ENCODE results near the gene DONSON. TPM values are rescaled to one million over a fixed set of nuclear protein-coding genes. Genes with fewer than 3 reads are reported as not detected.

The DONSON gene
- total RNA-seq, 1 donor from 2014 or later: 9.2 TPM

DNA sequence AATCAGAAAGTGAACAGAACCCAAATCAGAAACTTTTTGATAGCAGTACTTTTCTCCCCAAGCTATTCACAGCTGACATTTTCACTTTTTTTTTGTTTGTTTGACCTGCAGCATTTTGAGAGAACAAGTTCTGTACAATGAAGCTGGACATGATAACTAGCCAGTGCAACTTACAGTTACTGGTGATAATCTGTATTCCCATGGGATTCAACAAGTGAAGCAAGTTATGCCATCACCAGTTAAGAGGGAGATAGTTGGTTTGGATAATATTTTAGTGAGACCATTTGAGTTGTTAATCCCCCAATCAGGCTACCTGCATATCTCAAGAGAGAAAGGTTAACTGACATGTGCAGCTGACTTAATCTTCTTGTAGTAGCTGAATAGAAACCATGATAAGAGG, 27.5 kb downstream of the DONSON start:
- DNase-seq: no peak

- DNase-seq: no peak
These were observed 28.7 kb downstream of the DONSON start for GRCh38 chr21:33559813-33560212.

DNA sequence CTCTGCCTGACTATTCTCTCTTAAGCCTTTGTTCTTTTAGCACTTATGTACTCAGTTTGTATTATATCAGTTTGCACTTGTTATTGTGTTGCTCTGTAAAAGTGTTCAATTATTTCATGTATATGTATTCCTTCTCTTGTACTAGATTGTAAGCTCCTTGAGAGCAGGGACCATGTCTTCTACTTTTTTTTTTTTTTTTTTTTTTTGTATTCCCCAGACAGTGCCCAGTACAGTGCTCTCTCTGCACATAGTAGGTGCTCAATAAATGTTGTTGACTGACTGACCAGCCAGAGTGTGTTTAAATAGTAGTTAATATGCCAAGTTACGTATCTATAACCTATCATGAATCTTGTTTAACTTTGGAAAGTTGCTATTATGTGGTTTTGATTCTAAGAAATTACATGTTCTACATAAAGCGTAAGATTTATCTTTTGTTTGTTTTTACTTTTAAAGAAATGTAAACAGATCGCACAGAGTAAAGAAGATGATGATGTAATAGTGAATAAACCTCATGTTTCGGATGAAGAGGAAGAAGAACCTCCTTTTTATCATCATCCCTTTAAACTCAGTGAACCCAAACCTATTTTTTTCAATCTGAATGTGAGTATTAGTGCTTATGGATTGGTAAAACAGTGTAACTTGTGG, 29.6 kb downstream of the DONSON start:
- no peak for DNase-seq

DNA sequence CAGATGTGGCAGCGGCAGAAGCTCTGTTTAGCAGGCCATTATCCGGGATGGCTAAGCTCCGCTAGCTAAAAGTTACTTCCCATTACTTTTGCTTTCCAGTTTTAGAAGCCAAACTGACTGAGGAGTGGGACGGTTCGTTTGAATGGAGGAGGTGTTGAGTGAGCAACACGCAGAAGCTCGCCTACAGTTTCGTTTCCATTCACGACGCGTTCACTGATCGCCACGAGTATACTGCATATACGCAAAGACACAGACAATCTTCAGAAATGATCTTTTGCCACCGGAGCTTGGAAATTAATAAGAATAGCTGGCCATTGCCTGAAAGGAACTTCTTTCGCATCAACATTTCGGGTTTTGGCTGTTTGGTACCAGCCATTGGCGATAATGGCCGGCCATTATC, 31.0 kb downstream of the DONSON start:
- no peak for DNase-seq

- no peak for DNase-seq
These were observed 33.5 kb downstream of the DONSON start for GRCh38 chr21:33554982-33555344.

GRCh38 chr21:33554236-33554981, 34.1 kb downstream of the DONSON start:
- no peak for DNase-seq

GRCh38 chr21:33552999-33553598, 35.4 kb downstream of the DONSON start:
- DNase-seq: no peak

- DNase-seq: no peak
These were observed 36.1 kb downstream of the DONSON start for GRCh38 chr21:33552093-33552998.

- no peak for DNase-seq
These were observed 36.8 kb downstream of the DONSON start for GRCh38 chr21:33551664-33552063.

DNA sequence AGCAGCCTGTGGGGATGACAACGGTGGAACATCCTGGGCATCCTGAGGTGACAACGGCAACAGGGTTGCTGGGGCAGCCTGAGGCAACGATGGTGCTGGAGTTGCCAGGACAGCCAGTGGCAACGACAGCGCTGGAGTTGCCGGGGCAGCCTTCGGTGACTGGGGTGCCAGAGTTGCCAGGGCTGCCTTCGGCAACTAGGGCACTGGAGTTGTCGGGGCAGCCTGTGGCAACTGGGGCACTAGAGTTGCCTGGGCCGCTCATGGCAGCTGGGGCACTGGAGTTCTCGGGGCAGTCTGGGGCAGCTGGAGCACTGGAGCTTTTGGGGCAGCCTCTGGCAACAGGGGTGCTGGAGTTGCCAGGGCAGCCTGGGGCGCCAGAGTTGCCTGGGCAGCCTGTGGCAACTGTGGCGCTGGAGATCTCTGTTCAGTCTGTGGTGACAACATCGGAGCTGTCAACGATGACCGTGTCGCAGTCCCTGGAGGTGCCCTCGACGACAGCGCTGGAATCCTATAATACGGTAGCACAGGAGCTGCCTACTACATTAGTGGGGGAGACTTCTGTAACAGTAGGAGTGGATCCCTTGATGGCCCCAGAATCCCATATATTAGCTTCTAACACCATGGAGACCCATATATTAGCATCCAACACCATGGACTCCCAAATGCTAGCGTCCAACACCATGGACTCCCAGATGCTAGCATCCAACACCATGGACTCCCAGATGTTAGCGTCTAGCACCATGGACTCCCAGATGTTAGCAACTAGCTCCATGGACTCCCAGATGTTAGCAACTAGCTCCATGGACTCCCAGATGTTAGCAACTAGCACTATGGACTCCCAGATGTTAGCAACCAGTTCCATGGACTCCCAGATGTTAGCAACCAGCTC, 37.5 kb downstream of the DONSON start:
- no peak for DNase-seq

DNA sequence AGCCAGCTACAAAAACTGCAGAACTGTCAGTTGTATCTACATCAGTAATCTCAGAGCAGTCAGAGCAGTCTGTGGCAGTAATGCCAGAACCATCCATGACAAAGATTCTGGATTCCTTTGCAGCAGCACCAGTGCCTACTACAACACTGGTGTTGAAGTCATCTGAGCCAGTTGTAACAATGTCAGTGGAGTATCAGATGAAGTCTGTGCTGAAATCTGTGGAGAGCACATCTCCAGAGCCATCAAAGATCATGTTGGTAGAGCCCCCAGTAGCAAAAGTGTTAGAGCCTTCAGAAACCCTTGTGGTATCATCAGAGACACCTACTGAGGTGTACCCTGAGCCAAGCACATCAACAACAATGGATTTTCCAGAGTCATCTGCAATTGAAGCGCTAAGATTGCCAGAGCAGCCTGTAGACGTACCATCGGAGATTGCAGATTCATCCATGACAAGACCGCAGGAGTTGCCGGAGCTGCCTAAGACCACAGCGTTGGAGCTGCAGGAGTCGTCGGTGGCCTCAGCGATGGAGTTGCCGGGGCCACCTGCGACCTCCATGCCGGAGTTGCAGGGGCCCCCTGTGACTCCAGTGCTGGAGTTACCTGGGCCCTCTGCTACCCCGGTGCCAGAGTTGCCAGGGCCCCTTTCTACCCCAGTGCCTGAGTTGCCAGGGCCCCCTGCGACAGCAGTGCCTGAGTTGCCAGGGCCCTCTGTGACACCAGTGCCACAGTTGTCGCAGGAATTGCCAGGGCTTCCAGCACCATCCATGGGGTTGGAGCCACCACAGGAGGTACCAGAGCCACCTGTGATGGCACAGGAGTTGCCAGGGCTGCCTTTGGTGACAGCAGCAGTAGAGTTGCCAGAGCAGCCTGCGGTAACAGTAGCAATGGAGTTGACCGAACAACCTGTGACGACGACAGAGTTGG, 38.4 kb downstream of the DONSON start:
- no peak for DNase-seq

- DNase-seq: no peak
These were observed 42.4 kb downstream of the DONSON start for GRCh38 chr21:33546086-33546485.

GRCh38 chr21:33544451-33545195, 43.9 kb downstream of the DONSON start:
- DNase-seq: no peak

- peak; percentile 73 for DNase-seq
These were observed 44.9 kb downstream of the DONSON start for GRCh38 chr21:33543505-33544129.

- peak; percentile 99 for DNase-seq
These were observed 45.6 kb downstream of the DONSON start, which contains the start of gene SON for GRCh38 chr21:33542640-33543504. SON (plus strand) TSS chr21:33543038; CDS start chr21:33543093, 55 bp downstream.

DNA sequence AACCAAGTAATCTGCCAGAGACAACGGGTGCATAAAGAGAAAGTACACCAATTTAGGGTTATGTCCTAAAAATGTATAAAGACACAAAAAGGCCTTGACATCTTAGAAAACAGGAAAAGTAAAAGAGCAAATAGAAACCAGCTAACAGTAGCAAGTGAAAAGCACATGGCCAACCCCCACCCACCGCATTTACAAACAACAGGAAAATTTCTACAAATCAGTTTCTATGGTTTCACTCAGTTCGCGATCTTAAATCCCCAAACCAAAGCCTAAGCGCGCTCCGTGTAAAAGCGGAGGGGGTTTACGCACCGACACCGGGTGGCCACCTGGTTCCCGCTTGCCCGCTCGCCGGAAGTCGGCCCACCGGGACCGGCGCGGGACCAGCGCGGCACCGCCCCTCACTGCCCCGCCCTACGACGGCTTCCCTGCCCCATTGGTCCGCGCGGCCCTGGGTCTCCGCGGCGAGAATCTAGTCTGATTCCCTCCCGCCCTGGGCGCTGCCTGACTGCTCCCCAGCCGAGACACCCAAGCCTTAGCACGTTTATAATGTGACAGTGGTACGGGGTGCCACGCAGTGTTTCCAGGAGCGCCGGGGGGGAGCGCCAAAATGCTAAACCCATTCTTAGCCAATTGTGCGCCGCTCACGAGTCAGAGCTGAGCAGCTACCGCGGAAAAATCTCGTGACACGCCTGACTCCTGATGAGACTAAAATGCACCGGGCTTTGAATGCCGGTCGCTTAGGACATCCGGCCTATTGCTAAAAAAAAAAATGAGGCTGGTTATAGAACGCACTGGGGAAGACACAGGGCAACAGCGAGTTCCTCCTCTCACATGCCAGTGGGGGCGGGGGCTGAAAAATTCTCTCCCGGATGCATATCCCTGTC, 46.5 kb downstream of the DONSON start, which contains the start of gene GART:
Gene GART (minus strand): TSS at position 362 of the 884 bp plus-strand sequence. CDS start 2,802 bp downstream, outside the sequence.
- peak; percentile 81 for DNase-seq

- DNase-seq: peak; percentile 41
These were observed 47.3 kb downstream of the DONSON start for GRCh38 chr21:33541105-33541711.
